H1 (cell line): ENCODE data around the gene ACOT11. TPM values are rescaled to one million over a fixed set of nuclear protein-coding genes. Genes with fewer than 3 reads are reported as not detected.

ENCODE experiments used
- EP300 ChIP-seq, 2 experiments: IDR thresholded peaks; 1 replicate in 1 of 2; 2 replicates in 1 of 2; pipeline ENCODE4 v1.6.1; 2011 to 2012; ENCODE audit warnings: low read depth in 2 of 2, low read length in 2 of 2, mild to moderate bottlenecking in 2 of 2, borderline replicate concordance in 1 of 2, inconsistent platforms in 1 of 2, moderate library complexity in 1 of 2
- polyA plus RNA-seq, 7 experiments: library from polyadenylated mRNA; depleted of rRNA in 3 of 7; stranded (reverse) in 5 of 7; unstranded in 2 of 7; fragments of >200 nt in 5 of 7; fragments of 200-250 nt in 2 of 7; gene quantifications; 1 replicate in 5 of 7; 2 replicates in 1 of 7; 4 replicates in 1 of 7; pipeline versions ENCODE4 v1.2.1 to v1.2.3, GENCODE V29; 2011 to 2013; ENCODE audit warnings: missing spikeins in 2 of 7, mixed read lengths in 2 of 7
- total RNA-seq: library from RNA; stranded (reverse); fragmentation: NEBNext Ultra II Directional; extraction: Animal tissue kit (Norgen Biotek cat#: 25700); gene quantifications from 2 replicates; pipeline ENCODE4 v1.2.1, GENCODE V29; 2021

ACOT11 gene
- total and polyA plus RNA-seq, 2 of the 8 experiments (the other 6 are each of a cell fraction or from before 2014, with no cell fraction given), result 3.8 to 4.5 TPM

- TF ChIP-seq EP300 (IDR thresholded peaks at IDR 0.05; ENCODE audit: borderline replicate concordance in 1 of 2, low read depth in 2 of 2, low read length in 2 of 2), result no peak
- TF ChIP-seq, all 59 proteins: peak for 0
Observed at GRCh38 chr1:54601730-54602129, 53.7 kb downstream of the ACOT11 start (continued).
